Left ventricle myocardium inferior (tissue), 1 donor: ENCODE data around the gene TRAPPC12. TPM values are rescaled to one million over a fixed set of nuclear protein-coding genes. Genes with fewer than 3 reads are reported as not detected.

Experiments
- DNase-seq: peaks from one replicate; pipeline ENCODE4 v3.0.0-alpha.2; 2020
- H3K27ac ChIP-seq: fragments of 200-600 bp; replicated peaks from 2 replicates; pipeline ENCODE4 v1.8.0; 2021
- H3K27me3 ChIP-seq: fragments of 200-600 bp; 2 replicates; pipeline ENCODE4 v1.8.0; 2021; ENCODE audit warnings: low read depth
- H3K36me3 ChIP-seq: fragments of 200-600 bp; 2 replicates; pipeline ENCODE4 v1.8.0; 2021
- H3K4me1 ChIP-seq: fragments of 200-600 bp; 2 replicates; pipeline ENCODE4 v1.8.0; 2021
- H3K4me3 ChIP-seq: fragments of 200-600 bp; 2 replicates; pipeline ENCODE4 v1.8.0; 2021; ENCODE audit warnings: mild to moderate bottlenecking, moderate library complexity
- H3K9me3 ChIP-seq: fragments of 200-600 bp; replicated peaks from 2 replicates; pipeline ENCODE4 v1.8.0; 2021
- intact Hi-C: fragments of 100-400 bp; cut with micrococcal nuclease; formaldehyde crosslinking; loops from one replicate; pipeline ENCODE4 v1.11.0; 2022
- total RNA-seq: library from RNA; stranded (reverse); fragmentation: NEBNext Ultra II Directional; extraction: Animal tissue kit (Norgen Biotek cat#: 25700); gene quantifications from one replicate; pipeline ENCODE4 v1.2.1, GENCODE V29; 2021
- TF ChIP-seq, protein P1 (sequence below): fragments of 200-600 bp; IDR thresholded peaks from 2 replicates; pipeline ENCODE4 v1.8.0; 2021; ENCODE audit warnings: antibody characterized with exemption, mild to moderate bottlenecking, borderline replicate concordance
- donor health status: DM: no; HTN: yes; CAD: no; lungs with severe emphysema.

Gene TRAPPC12
- total RNA-seq, 1 donor from 2014 or later = 127 TPM

DNA sequence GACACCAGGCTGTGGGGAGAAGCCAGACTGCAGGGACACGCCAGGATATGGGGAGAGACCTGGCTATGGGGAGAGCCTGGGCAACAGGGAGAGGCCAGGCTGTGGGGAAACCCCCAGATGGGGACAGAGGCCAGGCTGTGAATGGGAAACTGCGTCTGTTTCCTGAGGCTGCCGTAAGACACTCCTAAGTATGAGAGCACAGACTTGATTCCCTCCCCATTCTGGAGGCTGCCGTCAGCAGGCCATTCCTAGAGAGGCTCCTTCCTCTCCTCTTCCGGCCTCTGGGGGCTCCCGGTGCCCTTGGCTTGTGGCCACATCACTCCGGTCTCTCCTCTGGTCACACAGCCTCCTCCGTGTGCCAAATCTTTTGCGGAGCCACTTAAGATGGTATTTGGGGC lies 107.5 kb downstream of the TRAPPC12 start:
- no peak for DNase-seq
- Histone ChIP-seq H3K27ac (peak overlapping the region; percentile 46), H3K36me3 (no peaks in the 10 kb centered on the region), H3K27me3 (no peaks in the 10 kb centered on the region), H3K9me3 (peaks cover 6% of the 10 kb centered on the region), H3K4me3 (no peak overlapping the region), H3K4me1 (peaks cover 11% of the 10 kb centered on the region)
- TF ChIP-seq, protein P1, sequence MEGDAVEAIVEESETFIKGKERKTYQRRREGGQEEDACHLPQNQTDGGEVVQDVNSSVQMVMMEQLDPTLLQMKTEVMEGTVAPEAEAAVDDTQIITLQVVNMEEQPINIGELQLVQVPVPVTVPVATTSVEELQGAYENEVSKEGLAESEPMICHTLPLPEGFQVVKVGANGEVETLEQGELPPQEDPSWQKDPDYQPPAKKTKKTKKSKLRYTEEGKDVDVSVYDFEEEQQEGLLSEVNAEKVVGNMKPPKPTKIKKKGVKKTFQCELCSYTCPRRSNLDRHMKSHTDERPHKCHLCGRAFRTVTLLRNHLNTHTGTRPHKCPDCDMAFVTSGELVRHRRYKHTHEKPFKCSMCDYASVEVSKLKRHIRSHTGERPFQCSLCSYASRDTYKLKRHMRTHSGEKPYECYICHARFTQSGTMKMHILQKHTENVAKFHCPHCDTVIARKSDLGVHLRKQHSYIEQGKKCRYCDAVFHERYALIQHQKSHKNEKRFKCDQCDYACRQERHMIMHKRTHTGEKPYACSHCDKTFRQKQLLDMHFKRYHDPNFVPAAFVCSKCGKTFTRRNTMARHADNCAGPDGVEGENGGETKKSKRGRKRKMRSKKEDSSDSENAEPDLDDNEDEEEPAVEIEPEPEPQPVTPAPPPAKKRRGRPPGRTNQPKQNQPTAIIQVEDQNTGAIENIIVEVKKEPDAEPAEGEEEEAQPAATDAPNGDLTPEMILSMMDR = no peak
- intact Hi-C loops = no loop called here

DNA sequence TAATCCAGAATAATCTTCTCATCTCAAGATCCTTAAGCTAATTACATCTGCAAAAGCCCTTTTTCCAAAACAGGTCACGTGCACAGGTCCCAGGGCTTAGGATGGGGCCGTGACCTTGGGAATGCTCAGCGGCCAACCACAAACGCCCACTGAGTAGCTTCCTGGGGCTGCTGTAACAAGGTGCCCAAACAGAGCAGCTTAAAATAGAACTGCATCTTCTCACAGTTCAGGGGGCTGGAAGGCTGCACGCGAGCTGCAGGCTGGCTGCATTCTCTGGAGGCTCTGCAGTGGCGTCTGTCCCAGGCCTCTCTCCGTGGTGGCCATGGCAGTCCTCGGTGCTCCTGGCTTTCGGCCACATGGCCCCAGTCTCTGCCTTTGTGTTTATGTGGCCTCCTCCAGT lies 107.9 kb downstream of the TRAPPC12 start:
- Histone ChIP-seq H3K36me3 (no peaks in the 10 kb centered on the region), H3K9me3 (peaks cover 6% of the 10 kb centered on the region), H3K27me3 (no peaks in the 10 kb centered on the region), H3K4me3 (no peak overlapping the region), H3K27ac (peak overlapping the region; percentile 46), H3K4me1 (peaks cover 11% of the 10 kb centered on the region)
- intact Hi-C loops = no loop called here
- DNase-seq = no peak
- TF ChIP-seq, protein P1 = no peak

DNA sequence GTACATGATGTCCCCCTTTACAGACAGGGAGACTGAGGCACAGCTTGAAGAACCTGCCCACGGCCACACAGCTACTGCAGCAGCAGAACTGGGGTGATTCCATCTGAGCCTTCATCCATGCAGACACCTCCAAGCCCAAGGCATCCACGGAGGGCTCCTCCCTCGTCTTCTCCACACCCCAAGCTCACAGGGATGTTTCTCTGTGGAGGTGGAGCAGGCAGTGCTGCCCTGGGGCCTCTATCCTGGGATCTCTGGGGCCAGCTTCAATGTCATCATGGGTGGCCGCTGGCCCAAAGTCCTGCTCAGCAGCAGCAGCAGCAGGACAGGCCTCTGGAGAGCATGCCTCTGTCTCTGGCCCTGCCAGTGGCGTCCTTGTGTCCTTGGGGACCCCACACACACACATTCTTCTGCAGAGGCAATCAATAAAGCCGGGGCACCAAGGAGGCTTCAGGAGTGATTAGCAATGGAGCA lies 108.6 kb downstream of the TRAPPC12 start:
- DNase-seq = no peak
- intact Hi-C loops = no loop called here
- peak overlapping the region; percentile 46 for H3K27ac ChIP-seq
- no peak overlapping the region for H3K4me3 ChIP-seq
- H3K36me3 ChIP-seq = no peaks in the 10 kb centered on the region
- H3K4me1 ChIP-seq = peaks cover 11% of the 10 kb centered on the region
- H3K9me3 ChIP-seq = peaks cover 6% of the 10 kb centered on the region
- H3K27me3 ChIP-seq = no peaks in the 10 kb centered on the region
- TF ChIP-seq, protein P1 = no peak

DNA sequence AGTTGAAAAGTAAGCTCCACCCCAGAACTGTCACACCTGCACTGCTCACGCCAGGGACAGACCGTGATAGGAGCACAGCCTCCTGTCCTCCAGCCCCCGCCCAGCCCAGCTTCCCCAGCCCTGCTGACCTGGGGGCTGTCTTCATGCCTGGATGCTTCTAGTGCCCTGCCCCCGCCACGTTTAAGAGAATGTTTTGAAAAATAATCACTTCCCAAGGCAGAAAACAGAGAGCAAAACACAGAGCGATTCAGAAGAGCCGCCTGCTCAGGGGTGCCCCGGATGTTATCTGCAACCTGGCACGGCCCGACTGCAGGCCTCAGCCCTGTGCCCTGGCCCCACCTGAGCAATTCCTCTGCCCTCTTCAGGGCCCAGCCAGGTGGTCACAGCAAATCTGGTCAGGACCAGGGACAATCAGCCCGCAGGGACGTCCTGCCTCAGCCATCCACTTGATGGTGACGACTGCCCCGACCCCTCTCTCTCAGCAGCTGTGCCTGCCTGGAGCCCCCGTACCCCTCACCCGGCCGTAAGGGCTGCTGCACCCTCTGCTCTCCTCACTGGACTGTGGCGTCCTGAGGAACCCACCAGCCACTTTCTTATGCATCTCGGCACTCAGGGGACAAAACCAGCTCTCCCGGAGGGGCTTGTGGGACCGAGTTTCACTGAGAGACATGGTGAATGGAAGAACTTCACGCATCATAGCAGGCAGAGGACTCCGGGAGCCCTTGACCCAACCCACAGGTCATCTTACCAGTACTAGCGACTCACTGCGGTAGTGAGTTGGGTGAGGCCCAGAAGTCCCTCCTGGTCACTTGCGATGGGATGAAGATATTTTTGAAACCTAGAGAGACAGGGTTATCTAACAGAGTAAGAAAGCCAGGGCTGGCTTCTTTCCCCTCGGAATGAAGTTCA lies 109.6 kb downstream of the TRAPPC12 start:
- Histone ChIP-seq H3K36me3 (no peaks in the 10 kb centered on the region), H3K9me3 (peaks cover 6% of the 10 kb centered on the region), H3K27ac (peak overlapping the region; percentile 27), H3K27me3 (no peaks in the 10 kb centered on the region), H3K4me3 (no peak overlapping the region), H3K4me1 (peaks cover 21% of the 10 kb centered on the region)
- TF ChIP-seq, protein P1 = no peak
- DNase-seq = no peak
- intact Hi-C loops = no loop called here

DNA sequence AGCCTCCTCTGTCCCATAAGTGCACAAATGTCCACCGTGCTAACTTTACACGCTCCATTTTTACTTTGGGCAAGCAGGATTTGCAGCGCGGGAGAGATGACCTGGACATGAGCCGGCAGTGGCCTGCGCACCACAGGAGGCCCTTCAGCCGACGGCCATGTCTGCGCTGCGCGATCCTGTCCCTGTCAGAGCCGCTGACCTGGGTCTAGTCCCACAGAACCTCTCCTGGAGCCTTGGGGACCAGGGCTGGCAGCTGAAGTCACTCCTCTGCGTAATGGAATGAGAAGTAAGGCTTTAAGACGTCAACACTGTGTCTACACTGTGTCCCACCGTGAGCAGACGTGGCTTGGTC lies 110.2 kb downstream of the TRAPPC12 start:
- TF ChIP-seq, protein P1 = no peak
- Histone ChIP-seq H3K36me3 (no peaks in the 10 kb centered on the region), H3K4me3 (no peak overlapping the region), H3K27me3 (no peaks in the 10 kb centered on the region), H3K27ac (peak overlapping the region; percentile 27), H3K4me1 (peaks cover 24% of the 10 kb centered on the region), H3K9me3 (peaks cover 6% of the 10 kb centered on the region)
- DNase-seq = no peak
- intact Hi-C loops = no loop called here
